HEK293T (cell line): ENCODE data around the gene MSI1.

Experiments
- ARNT ChIP-seq: fragments of 450-650 bp; IDR thresholded peaks from 2 replicates; pipeline ENCODE4 v1.6.1; 2017; ENCODE audit warnings: mild to moderate bottlenecking
- BHLHE40 ChIP-seq: fragments of 450-650 bp; IDR thresholded peaks from 2 replicates; pipeline ENCODE4 v1.6.1; 2016; ENCODE audit warnings: mild to moderate bottlenecking, moderate library complexity, borderline replicate concordance
- ELF4 ChIP-seq: fragments of 450-650 bp; IDR thresholded peaks from 2 replicates; pipeline ENCODE4 v1.6.1; 2017; ENCODE audit warnings: antibody characterized with exemption
- FOXA1 ChIP-seq: fragments of 450-650 bp; IDR thresholded peaks from 2 replicates; pipeline ENCODE4 v1.6.1; 2016; ENCODE audit warnings: mild to moderate bottlenecking
- FOXK2 ChIP-seq: fragments of 450-650 bp; IDR thresholded peaks from 2 replicates; pipeline ENCODE4 v1.6.1; 2016; ENCODE audit warnings: mild to moderate bottlenecking
- FOXM1 ChIP-seq: fragments of 450-650 bp; IDR thresholded peaks from 2 replicates; pipeline ENCODE4 v1.6.1; 2017; ENCODE audit warnings: mild to moderate bottlenecking, borderline replicate concordance
- HDGF ChIP-seq: fragments of 450-650 bp; IDR thresholded peaks from 2 replicates; pipeline ENCODE4 v1.6.1; 2017; ENCODE audit warnings: antibody characterized with exemption, borderline replicate concordance
- L3MBTL2 ChIP-seq: fragments of 450-650 bp; conservative IDR thresholded peaks from 2 replicates; pipeline ENCODE4 v1.6.1; 2016; ENCODE audit warnings: mild to moderate bottlenecking
- NFRKB ChIP-seq: fragments of 450-650 bp; IDR thresholded peaks from 2 replicates; pipeline ENCODE4 v1.6.1; 2016; ENCODE audit warnings: mild to moderate bottlenecking, moderate library complexity
- PKNOX1 ChIP-seq: fragments of 450-650 bp; IDR thresholded peaks from 2 replicates; pipeline ENCODE4 v1.6.1; 2016
- SP1 ChIP-seq: fragments of 450-650 bp; IDR thresholded peaks from 2 replicates; pipeline ENCODE4 v1.6.1; 2017
- SUZ12 ChIP-seq: fragments of 450-650 bp; IDR thresholded peaks from 2 replicates; pipeline ENCODE4 v1.6.1; 2016; ENCODE audit warnings: mild to moderate bottlenecking
- TARDBP ChIP-seq: fragments of 450-650 bp; IDR thresholded peaks from 2 replicates; pipeline ENCODE4 v1.6.1; 2016

GRCh38 chr12:120343039-120343537 is 25.9 kb downstream of the MSI1 start:
- no peak for TF ChIP-seq ARNT
- TF ChIP-seq SP1 = no peak
- no peak for TF ChIP-seq ELF4
- no peak for TF ChIP-seq PKNOX1
- TF ChIP-seq FOXM1 = no peak
- no peak for TF ChIP-seq FOXK2
- no peak for TF ChIP-seq TARDBP
- no peak for TF ChIP-seq L3MBTL2
- TF ChIP-seq BHLHE40 = no peak
- TF ChIP-seq HDGF = no peak
- no peak for TF ChIP-seq NFRKB
- no peak for TF ChIP-seq FOXA1
- TF ChIP-seq SUZ12 = no peak
